Neural cell (in vitro differentiated cells): ENCODE measurements around the gene SHISA7. TPM values are rescaled to one million over a fixed set of nuclear protein-coding genes. Genes with fewer than 3 reads are reported as not detected.

Experiments used
- H2AFZ ChIP-seq: fragments of 200-600, 300-800 bp; sonication (generic), shearing (Covaris generic); 2 replicates; pipeline ENCODE4 v1.6.0; 2014; ENCODE audit warnings: low read depth, mild to moderate bottlenecking, antibody characterized with exemption, low read length, moderate library complexity
- H3F3A ChIP-seq: fragments of 200-600 bp; shearing (Covaris generic); 2 replicates; pipeline ENCODE4 v1.6.1; 2016; ENCODE audit warnings: mild to moderate bottlenecking, moderate library complexity, mixed read lengths, antibody characterized with exemption, low read length; ENCODE audit not compliant: insufficient read depth, poor library complexity, severe bottlenecking
- H3K27ac ChIP-seq: fragments of 200-600, 300-800 bp; sonication (generic), shearing (Covaris generic); 2 replicates; pipeline ENCODE4 v1.5.1; 2014; ENCODE audit warnings: mild to moderate bottlenecking, low read length, moderate library complexity
- H3K27me3 ChIP-seq: fragments of 300-800, 200-600 bp; sonication (generic), shearing (Covaris generic); 2 replicates; pipeline ENCODE4 v1.6.0; 2014; ENCODE audit warnings: mild to moderate bottlenecking, low read depth, low read length, moderate library complexity; ENCODE audit not compliant: insufficient read depth
- H3K36me3 ChIP-seq: fragments of 300-800, 200-600 bp; sonication (generic), shearing (Covaris generic); 2 replicates; pipeline ENCODE4 v1.5.1; 2014; ENCODE audit warnings: mild to moderate bottlenecking, antibody characterized with exemption, low read length, moderate library complexity; ENCODE audit not compliant: insufficient read depth
- H3K4me2 ChIP-seq: fragments of 300-800, 200-600 bp; sonication (generic), shearing (Covaris generic); 2 replicates; pipeline ENCODE4 v1.6.0; 2014; ENCODE audit warnings: mild to moderate bottlenecking, low read length
- H3K4me3 ChIP-seq: fragments of 300-800, 200-600 bp; sonication (generic), shearing (Covaris generic); 2 replicates; pipeline ENCODE4 v1.5.1; 2014; ENCODE audit warnings: mild to moderate bottlenecking, low read length, moderate library complexity
- H3K79me2 ChIP-seq: fragments of 200-600 bp; shearing (Covaris generic); replicated peaks from 2 replicates; pipeline ENCODE4 v1.6.0; 2014; ENCODE audit warnings: mild to moderate bottlenecking, low read length, moderate library complexity; ENCODE audit not compliant: insufficient read depth
- H3K9ac ChIP-seq: fragments of 300-800, 200-600 bp; sonication (generic), shearing (Covaris generic); 2 replicates; pipeline ENCODE4 v1.6.1; 2016; ENCODE audit warnings: mild to moderate bottlenecking, low read length, mixed read lengths
- H3K9me2 ChIP-seq: fragments of 200-600 bp; shearing (Covaris generic); 2 replicates; pipeline ENCODE4 v1.6.1; 2016; ENCODE audit warnings: mild to moderate bottlenecking, low read length, mixed read lengths; ENCODE audit not compliant: insufficient read depth
- H3K9me3 ChIP-seq: fragments of 200-600, 300-800 bp; sonication (generic), shearing (Covaris generic); 2 replicates; pipeline ENCODE4 v1.6.1; 2016; ENCODE audit warnings: mild to moderate bottlenecking, mixed run types, low read length, moderate library complexity, mixed read lengths
- H4K20me1 ChIP-seq: fragments of 200-600 bp; shearing (Covaris generic); 2 replicates; pipeline ENCODE4 v1.6.1; 2016; ENCODE audit warnings: mild to moderate bottlenecking, mixed run types; ENCODE audit not compliant: insufficient read depth
- EP300 ChIP-seq: fragments of 450-650 bp; conservative IDR thresholded peaks from 2 replicates; pipeline ENCODE4 v1.6.1; 2014; ENCODE audit warnings: antibody characterized with exemption, mild to moderate bottlenecking, moderate library complexity; ENCODE audit not compliant: poor library complexity, severe bottlenecking
- EZH2 ChIP-seq: fragments of 200-600, 300-800 bp; shearing (Covaris generic), sonication (generic); IDR thresholded peaks from 2 replicates; pipeline ENCODE4 v1.6.1; 2014; ENCODE audit warnings: antibody characterized with exemption, low read length, borderline replicate concordance, mild to moderate bottlenecking; ENCODE audit not compliant: insufficient read depth, poor library complexity, severe bottlenecking
- MXI1 ChIP-seq: fragments of 450-650 bp; conservative IDR thresholded peaks from 2 replicates; pipeline ENCODE4 v1.6.1; 2014; ENCODE audit warnings: antibody characterized with exemption, mild to moderate bottlenecking; ENCODE audit not compliant: poor library complexity, severe bottlenecking
- POLR2AphosphoS5 ChIP-seq: IDR thresholded peaks from 2 replicates; pipeline ENCODE4 v1.6.1; 2012
- RAD21 ChIP-seq: fragments of 450-650 bp; conservative IDR thresholded peaks from 2 replicates; pipeline ENCODE4 v1.6.1; 2014; ENCODE audit warnings: antibody characterized with exemption, mild to moderate bottlenecking, moderate library complexity
- SMC3 ChIP-seq: fragments of 450-650 bp; conservative IDR thresholded peaks from 2 replicates; pipeline ENCODE4 v1.6.1; 2014; ENCODE audit warnings: antibody characterized with exemption, mild to moderate bottlenecking, moderate library complexity; ENCODE audit not compliant: poor library complexity
- TAF1 ChIP-seq: IDR thresholded peaks from 2 replicates; pipeline ENCODE4 v1.6.1; 2012; ENCODE audit warnings: low read depth
- polyA plus RNA-seq: library from polyadenylated mRNA; depleted of rRNA; stranded (reverse); fragments of >200 nt; gene quantifications from 2 replicates; pipeline ENCODE4 v1.2.3, GENCODE V29; 2014
- TF ChIP-seq, protein P1 (sequence below): IDR thresholded peaks from 2 replicates; pipeline ENCODE4 v1.6.1; 2012; ENCODE audit warnings: borderline replicate concordance
- TF ChIP-seq, protein P2 (sequence below): fragments of 450-650 bp; IDR thresholded peaks from 2 replicates; pipeline ENCODE4 v1.5.1; 2014; ENCODE audit warnings: antibody characterized with exemption, mild to moderate bottlenecking, moderate library complexity; ENCODE audit not compliant: poor library complexity, severe bottlenecking

Gene SHISA7
- polyA plus RNA-seq, 1 donor from 2014 or later: 4.5 TPM

DNA sequence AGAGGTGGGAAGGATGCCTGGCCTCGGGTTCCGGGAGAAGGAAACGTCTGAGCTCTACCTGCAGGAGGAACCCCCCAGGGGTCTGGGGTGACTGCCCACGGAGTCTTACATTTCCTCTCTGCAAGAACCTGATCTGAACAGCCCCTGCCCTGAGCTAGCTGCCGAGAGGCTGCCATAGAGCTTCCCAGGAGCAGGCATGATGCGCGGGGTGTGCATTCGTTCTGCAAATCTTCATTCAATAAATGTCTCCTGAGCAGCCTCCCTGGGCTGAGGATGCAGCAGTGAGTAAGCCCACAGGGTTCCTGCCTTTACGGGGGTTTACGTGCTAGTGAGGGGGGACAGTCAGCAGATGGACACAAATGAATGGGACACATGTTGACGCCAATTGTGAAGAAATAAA lies 1.5 kb upstream of the SHISA7 start:
- H3K27me3 ChIP-seq: peaks cover 53% of the 10 kb centered on the region

DNA sequence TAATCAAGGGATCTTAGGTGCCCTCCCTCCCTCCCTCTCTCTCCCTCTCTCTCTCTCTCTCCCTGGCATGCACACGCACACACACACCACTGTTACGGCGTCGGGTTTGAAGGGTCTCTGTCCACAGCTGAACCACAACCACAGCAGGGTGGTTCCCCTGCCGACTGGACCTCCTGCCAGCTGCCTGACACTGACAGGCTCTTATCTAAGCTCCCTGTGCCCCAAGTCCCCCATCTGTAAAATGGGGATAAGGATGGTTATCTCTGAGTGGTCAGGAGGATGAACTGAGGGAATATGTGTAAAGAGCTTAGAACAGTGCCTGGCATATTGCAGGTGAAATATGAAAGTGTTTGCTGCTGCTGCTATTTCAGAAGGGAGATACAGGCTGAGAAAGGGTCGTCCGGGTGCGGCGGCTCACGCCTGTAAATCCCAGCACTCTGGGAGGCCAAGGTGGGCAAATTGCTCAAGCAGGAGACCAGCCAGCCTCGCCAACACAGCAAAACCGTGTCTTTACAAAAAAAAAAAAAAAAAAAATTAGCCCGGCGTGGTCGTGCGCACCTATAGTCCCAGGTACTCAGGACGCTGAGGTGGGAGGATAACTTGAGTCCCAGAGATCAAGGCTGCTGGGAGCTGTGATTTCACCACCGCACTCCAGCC lies 852 bp upstream of the SHISA7 start:
- H3F3A ChIP-seq: no peaks in the 10 kb centered on the region
- H3K36me3 ChIP-seq: no peaks in the 10 kb centered on the region
- TF ChIP-seq SMC3 (no peak), EZH2 (no peak), POLR2AphosphoS5 (no peak), MXI1 (no peak), EP300 (no peak), RAD21 (no peak), TAF1 (no peak)
- TF ChIP-seq, protein P1, sequence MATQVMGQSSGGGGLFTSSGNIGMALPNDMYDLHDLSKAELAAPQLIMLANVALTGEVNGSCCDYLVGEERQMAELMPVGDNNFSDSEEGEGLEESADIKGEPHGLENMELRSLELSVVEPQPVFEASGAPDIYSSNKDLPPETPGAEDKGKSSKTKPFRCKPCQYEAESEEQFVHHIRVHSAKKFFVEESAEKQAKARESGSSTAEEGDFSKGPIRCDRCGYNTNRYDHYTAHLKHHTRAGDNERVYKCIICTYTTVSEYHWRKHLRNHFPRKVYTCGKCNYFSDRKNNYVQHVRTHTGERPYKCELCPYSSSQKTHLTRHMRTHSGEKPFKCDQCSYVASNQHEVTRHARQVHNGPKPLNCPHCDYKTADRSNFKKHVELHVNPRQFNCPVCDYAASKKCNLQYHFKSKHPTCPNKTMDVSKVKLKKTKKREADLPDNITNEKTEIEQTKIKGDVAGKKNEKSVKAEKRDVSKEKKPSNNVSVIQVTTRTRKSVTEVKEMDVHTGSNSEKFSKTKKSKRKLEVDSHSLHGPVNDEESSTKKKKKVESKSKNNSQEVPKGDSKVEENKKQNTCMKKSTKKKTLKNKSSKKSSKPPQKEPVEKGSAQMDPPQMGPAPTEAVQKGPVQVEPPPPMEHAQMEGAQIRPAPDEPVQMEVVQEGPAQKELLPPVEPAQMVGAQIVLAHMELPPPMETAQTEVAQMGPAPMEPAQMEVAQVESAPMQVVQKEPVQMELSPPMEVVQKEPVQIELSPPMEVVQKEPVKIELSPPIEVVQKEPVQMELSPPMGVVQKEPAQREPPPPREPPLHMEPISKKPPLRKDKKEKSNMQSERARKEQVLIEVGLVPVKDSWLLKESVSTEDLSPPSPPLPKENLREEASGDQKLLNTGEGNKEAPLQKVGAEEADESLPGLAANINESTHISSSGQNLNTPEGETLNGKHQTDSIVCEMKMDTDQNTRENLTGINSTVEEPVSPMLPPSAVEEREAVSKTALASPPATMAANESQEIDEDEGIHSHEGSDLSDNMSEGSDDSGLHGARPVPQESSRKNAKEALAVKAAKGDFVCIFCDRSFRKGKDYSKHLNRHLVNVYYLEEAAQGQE: no peak
- TF ChIP-seq, protein P2, sequence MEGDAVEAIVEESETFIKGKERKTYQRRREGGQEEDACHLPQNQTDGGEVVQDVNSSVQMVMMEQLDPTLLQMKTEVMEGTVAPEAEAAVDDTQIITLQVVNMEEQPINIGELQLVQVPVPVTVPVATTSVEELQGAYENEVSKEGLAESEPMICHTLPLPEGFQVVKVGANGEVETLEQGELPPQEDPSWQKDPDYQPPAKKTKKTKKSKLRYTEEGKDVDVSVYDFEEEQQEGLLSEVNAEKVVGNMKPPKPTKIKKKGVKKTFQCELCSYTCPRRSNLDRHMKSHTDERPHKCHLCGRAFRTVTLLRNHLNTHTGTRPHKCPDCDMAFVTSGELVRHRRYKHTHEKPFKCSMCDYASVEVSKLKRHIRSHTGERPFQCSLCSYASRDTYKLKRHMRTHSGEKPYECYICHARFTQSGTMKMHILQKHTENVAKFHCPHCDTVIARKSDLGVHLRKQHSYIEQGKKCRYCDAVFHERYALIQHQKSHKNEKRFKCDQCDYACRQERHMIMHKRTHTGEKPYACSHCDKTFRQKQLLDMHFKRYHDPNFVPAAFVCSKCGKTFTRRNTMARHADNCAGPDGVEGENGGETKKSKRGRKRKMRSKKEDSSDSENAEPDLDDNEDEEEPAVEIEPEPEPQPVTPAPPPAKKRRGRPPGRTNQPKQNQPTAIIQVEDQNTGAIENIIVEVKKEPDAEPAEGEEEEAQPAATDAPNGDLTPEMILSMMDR: no peak
- no peak overlapping the region for H2AFZ ChIP-seq
- no peaks in the 10 kb centered on the region for H3K9me2 ChIP-seq
- peak overlapping the region; percentile 55 for H3K9ac ChIP-seq
- H4K20me1 ChIP-seq: peaks cover 6% of the 10 kb centered on the region
- no peaks in the 10 kb centered on the region for H3K79me2 ChIP-seq
- H3K27ac ChIP-seq: no peak overlapping the region
- peak overlapping the region; percentile 60 for H3K4me3 ChIP-seq
- H3K4me2 ChIP-seq: no peak overlapping the region
- peaks cover 60% of the 10 kb centered on the region for H3K27me3 ChIP-seq
- H3K9me3 ChIP-seq: no peaks in the 10 kb centered on the region

More for the DNA sequence above, 1.5 kb upstream of the SHISA7 start:
- no peaks in the 10 kb centered on the region for H3K36me3 ChIP-seq
- peaks cover 6% of the 10 kb centered on the region for H4K20me1 ChIP-seq
- no peak overlapping the region for H3K4me2 ChIP-seq
- no peak overlapping the region for H3K27ac ChIP-seq
- H3K9me2 ChIP-seq: no peaks in the 10 kb centered on the region
- peak overlapping the region; percentile 22 for H3K4me3 ChIP-seq
- TF ChIP-seq, protein P1: no peak
- TF ChIP-seq, protein P2: no peak
- TF ChIP-seq EZH2 (no peak), TAF1 (no peak), RAD21 (no peak), POLR2AphosphoS5 (no peak), EP300 (no peak), MXI1 (no peak), SMC3 (no peak)
- no peak overlapping the region for H2AFZ ChIP-seq
- H3K79me2 ChIP-seq: no peaks in the 10 kb centered on the region
- no peaks in the 10 kb centered on the region for H3F3A ChIP-seq
- no peak overlapping the region for H3K9ac ChIP-seq
- H3K9me3 ChIP-seq: no peaks in the 10 kb centered on the region
